Measurements from ENCODE around the gene ZNF584. TPM values are rescaled to one million over a fixed set of nuclear protein-coding genes. Genes with fewer than 3 reads are reported as not detected.

Gene ZNF584
- total RNA-seq, 2 donors from 2014 or later, result 8.4 to 18.5 TPM

Other genes starting within 250 kb of the ZNF584 start
- 10 to 100 TPM; 20.4 to 31.7 TPM for gene ZNF274, start 225.6 kb upstream of the ZNF584 start, total RNA-seq
- 10 to 100 TPM; 40.9 to 48.2 TPM for gene ZNF544, start 179.7 kb upstream of the ZNF584 start, total RNA-seq
- gene ZNF8, start 129.7 kb upstream of the ZNF584 start, total RNA-seq, result 1 to 10 TPM; 3.6 to 4.2 TPM
- 10 to 100 TPM; 58.4 to 89.0 TPM for gene ERVK3-1, start 103.3 kb upstream of the ZNF584 start, total RNA-seq
- 1 to 10 TPM; 5.9 to 6.1 TPM for gene ZSCAN22, start 81.7 kb upstream of the ZNF584 start, total RNA-seq
- 1 to 10 TPM; 4.4 to 5.2 TPM for gene A1BG, start 55.2 kb upstream of the ZNF584 start, total RNA-seq
- gene ZNF497, start 45.9 kb upstream of the ZNF584 start, total RNA-seq, result 1 to 10 TPM in 1 of 2 donors, under 1 TPM in 1; 0.52 to 1.4 TPM
- gene ZNF837, start 27.6 kb upstream of the ZNF584 start, total RNA-seq, result under 1 TPM; 0.71 to 0.86 TPM
- gene RPS5, start 21.4 kb upstream of the ZNF584 start, total RNA-seq, result 100 to 1,000 TPM; 757 to 786 TPM
- gene RNF225, start 13.0 kb upstream of the ZNF584 start, total RNA-seq, result 1 to 10 TPM in 1 of 2 donors, under 1 TPM in 1; 0.59 to 3.2 TPM
- gene ZNF132, start 31.5 kb downstream of the ZNF584 start, total RNA-seq, result 1 to 10 TPM; 3.2 to 5.3 TPM
- gene ZNF324B, start 43.0 kb downstream of the ZNF584 start, total RNA-seq, result 10 to 100 TPM in 1 of 2 donors, 1 to 10 TPM in 1; 8.8 to 14.4 TPM
- 10 to 100 TPM; 15.2 to 15.5 TPM for gene ZNF324, start 58.4 kb downstream of the ZNF584 start, total RNA-seq
- gene ZNF446, start 67.7 kb downstream of the ZNF584 start, total RNA-seq, result 1 to 10 TPM; 3.9 to 5.8 TPM
- gene SLC27A5, start 103.3 kb downstream of the ZNF584 start, total RNA-seq, result 10 to 100 TPM; 15.1 to 29.1 TPM
- 10 to 100 TPM; 18.0 to 25.9 TPM for gene ZBTB45, start 111.2 kb downstream of the ZNF584 start, total RNA-seq
- 100 to 1,000 TPM; 424 to 774 TPM for gene TRIM28, start 135.4 kb downstream of the ZNF584 start, total RNA-seq
- 10 to 100 TPM; 60.2 to 99.9 TPM for gene CHMP2A, start 146.5 kb downstream of the ZNF584 start, total RNA-seq
- gene UBE2M, start 150.0 kb downstream of the ZNF584 start, total RNA-seq, result 100 to 1,000 TPM; 161 to 183 TPM
- gene MZF1, start 164.7 kb downstream of the ZNF584 start, total RNA-seq, result 10 to 100 TPM; 20.9 to 28.8 TPM

Measured in natural killer cell treated with Interleukin-12 subunit alpha and Interleukin-12 subunit beta and Interleukin-15 and Interleukin-18, amount 100 ng/mL, for 72 hours (primary cell).